Activated T-helper 1 cell treated with Interleukin-2 at 50 U/mL for 16 hours (primary cell): ENCODE results near the gene MAP2K5.

Experiments
- DNase-seq: peaks from one replicate; pipeline ENCODE4 v3.0.0-alpha.2; 2020; ENCODE audit warnings: low read depth

Gene MAP2K5

DNA sequence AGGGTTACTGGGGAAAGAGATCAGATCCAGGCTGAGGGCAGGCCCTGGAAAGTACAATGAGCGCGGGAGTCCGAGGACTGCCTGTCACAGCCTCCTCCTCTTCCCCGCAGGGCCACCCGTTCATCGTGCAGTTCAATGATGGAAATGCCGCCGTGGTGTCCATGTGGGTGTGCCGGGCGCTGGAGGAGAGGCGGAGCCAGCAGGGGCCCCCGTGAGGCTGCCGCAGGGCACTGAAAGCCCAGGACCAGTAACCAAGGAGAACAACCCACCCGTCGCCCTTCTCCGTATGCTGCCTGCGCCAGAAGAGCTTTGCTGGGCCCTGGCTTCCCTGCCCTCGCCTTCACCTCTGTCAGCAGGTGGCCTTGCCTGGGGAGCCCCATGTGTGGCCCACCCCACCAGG is 264.0 kb downstream of the MAP2K5 start:
- DNase-seq, result no peak

DNA sequence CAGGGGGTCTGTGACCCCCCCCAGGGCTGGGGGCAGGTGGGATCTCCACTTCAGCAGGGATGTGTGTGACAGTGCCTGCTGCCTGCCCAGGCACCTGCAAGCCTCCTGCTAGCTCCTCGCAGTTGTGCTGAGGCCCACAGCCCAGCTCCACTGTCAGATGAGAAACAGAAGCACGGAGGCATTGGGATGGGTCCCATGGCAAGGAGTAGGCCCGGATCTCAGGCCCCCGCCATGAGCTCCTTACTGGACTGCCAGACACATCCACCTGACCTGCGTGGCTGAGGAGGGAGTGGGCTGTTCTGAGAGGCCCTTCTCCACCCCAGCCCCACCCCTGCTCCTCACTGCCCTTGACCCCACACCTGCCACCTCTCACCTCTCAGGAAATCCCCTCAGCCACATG is 264.6 kb downstream of the MAP2K5 start:
- DNase-seq, result no peak

DNA sequence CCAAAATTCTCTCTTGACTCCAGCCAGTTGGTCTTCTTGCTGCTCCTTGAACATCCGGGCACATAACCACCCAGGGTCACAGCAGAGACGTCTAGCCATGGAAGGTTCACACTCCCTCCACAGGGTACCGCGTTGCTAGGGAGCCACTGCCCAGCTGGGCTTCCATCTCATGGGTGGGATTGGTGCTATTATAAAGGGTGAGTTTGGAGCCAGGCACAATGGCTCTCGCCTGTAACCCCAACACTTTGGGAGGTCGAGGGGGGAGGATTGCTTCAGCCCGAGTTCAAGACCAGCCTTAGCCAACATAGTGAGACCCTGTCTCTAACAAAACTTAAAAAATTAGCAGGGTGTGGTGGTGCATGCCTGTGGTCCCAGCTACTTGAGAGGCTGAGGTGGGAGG is 265.3 kb downstream of the MAP2K5 start:
- no peak for DNase-seq

DNA sequence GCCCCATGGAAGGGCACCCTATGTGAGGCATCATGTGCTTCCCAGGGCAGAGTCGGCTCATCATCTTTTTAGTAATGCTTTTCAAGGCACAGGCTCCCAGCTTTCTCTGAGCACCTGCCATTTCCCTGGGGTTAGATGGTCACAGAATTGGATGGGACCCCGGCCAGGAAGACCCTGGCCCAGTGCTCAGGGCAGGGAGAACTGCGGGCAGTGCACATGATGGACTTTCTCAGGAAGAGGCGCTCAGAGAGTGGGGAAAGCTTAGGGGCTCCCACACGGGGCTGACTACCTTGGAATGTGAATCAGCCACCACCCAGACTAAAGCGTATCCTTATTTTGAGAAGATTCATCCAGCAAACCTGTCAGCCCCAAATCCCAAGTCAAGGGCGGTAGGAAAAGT is 266.3 kb downstream of the MAP2K5 start:
- DNase-seq, result no peak

DNA sequence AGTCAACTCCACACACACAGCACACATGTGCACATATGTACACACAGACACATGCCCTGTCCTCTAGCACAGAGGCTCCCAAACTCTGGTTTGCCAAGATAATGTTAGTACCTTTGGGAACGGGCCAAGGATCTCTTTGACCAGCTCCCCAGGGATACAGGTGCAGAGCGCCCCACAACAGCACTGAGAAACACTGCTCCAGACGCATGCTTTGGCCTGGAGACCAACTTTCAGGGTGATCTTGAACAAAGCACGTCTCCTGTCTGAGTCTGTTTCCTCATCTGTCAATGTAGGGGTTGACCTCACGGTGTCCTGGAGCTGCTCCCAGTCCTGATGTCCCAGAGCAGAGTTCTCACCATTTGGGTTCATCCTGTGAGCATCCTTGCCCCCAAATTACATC is 266.9 kb downstream of the MAP2K5 start:
- no peak for DNase-seq

DNA sequence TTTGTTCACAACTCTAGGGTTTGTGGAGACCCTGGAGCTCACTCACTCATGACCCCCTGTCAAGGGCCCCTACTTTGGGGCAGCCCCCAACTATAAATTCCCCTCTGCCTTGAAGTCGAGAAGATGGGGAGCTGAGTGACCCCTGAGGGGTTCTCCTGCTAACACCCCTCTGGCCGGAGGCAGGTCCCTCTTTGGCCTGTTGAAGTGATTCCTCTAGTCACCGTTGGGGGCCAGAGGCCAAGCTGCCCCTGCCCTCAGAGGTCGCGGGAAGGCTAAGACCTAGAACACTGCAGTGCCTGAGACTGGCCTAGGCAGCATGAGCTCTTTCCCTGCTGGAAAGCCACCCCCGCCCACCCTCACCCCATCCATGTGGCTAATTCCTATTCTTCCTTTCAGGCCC is 267.4 kb downstream of the MAP2K5 start:
- DNase-seq, result no peak

DNA sequence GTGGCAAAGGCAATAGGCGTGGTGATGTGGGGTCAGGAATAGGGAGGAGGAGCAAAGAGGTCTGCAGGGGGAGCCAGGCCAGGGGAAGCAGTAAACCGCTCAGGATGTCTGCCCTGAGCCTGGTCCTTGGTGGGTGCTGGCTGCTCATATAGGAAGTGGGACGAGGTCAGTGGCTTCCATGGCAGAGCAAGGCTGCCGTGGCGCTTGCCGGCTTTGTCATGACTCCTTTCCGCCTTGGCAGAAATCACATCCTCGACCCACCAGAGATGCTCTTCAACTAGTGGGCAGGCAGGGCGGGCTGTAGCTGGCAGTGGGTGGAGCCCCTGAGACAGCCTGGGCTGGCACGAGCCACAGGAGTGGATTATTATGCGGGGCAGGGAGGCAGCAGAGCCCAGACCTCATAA is 269.7 kb downstream of the MAP2K5 start:
- no peak for DNase-seq

DNA sequence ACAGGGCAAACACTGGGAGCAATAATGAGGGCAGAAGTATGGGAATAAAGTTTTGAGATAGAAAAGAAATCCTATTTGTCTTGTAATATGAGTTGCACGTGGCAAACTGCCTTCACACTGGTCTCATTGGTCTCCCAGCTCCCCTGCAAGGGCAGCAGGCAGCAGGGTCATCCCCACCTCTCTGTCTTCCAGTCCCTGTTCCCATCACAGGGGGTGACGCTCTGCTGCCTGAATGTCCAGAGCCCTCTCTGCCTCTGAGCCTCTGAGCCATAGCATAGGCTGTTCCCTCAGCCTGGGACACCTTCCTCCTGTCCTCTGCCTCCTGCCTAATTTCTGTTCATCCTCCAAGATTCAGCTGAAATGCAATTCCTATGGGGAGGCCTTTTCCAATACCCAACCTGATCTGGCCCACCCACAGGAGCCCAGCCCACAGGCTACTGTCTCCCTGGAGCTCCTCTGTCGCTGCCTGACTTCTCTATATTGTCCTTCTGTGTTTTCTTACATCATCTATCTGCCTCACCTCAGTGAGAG is 270.7 kb downstream of the MAP2K5 start:
- DNase-seq, result no peak

DNA sequence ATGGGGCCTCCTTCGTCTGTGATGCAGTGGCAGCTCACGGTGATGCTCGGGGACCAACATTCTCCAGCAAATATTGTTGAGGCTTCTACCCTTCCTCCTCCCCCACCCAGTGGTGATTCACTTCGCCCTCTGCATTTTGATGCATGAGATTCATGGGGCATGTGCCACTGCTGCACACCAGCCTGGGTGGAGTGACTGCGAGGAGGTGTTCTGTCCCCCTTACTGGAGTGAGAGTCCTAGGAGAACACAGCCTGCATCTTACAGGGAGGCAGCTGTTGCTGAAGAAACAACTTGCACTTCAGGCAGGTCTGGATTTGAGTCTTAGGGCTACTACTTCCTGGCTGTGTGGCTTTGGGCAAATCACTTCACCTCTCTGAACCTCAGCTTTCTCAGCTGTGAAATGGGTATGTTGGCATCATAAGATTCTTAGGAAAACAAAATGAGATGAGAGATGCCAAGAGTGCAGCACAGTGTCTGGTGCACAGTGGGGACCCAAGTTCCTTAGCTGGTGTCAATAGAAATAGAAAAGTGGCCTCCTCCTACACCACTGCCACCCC is 272.6 kb downstream of the MAP2K5 start:
- no peak for DNase-seq

DNA sequence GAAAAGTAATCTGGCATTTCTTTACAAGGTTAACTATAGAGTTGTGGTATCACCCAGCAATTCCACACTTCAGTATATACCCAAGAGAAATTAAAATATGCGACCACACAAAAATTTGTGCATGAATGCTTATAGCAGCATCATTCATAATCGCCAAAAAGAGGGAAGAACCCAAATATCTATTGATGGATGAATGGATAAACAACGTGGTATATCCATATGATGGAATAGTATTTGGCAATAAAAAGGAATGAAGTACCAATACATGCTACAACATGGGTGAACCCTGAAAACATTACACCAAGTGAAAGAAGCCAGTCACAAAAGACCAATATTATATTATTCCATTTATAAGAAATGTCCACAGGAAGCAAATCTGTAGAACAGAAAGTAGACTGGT is 274.2 kb downstream of the MAP2K5 start:
- no peak for DNase-seq

DNA sequence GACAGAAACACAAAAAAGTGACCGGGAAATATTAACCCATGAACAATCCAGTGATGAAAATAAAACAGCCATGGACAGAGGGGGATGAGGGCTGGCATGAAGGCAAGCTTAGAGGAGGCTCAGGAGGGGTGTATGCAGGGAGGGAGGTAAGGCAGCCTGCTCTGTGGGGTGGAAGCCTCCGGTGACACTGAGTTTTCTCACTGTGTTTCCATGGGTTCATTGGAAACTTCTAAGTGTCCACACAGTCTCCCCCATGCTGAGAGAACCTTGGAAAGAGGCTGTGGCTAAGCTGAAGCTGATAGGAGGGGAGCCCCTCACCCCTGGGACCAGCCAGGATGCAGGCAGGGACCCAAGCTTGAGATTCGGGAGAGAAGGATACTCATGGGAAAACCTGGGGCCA is 276.0 kb downstream of the MAP2K5 start:
- no peak for DNase-seq

DNA sequence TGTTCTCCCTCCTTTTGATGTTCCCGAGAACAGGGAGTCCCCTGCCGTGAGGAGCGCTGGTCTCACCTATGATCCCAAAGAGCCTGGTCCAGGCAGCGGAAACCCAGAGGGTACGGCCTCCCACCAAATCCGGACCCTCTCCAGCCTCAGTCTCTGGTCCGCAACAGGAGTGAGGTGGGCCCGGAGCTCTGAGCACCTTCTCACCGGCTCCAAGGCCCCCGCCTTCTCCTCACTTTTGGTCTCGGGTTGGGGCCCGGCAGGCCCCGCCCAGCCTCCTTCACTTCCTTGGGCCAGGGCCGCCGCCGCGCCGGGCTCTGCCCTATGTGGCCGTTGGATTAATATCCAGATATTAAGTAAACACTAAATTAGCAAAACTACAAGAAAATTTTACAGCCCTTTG is 277.1 kb downstream of the MAP2K5 start:
- no peak for DNase-seq

DNA sequence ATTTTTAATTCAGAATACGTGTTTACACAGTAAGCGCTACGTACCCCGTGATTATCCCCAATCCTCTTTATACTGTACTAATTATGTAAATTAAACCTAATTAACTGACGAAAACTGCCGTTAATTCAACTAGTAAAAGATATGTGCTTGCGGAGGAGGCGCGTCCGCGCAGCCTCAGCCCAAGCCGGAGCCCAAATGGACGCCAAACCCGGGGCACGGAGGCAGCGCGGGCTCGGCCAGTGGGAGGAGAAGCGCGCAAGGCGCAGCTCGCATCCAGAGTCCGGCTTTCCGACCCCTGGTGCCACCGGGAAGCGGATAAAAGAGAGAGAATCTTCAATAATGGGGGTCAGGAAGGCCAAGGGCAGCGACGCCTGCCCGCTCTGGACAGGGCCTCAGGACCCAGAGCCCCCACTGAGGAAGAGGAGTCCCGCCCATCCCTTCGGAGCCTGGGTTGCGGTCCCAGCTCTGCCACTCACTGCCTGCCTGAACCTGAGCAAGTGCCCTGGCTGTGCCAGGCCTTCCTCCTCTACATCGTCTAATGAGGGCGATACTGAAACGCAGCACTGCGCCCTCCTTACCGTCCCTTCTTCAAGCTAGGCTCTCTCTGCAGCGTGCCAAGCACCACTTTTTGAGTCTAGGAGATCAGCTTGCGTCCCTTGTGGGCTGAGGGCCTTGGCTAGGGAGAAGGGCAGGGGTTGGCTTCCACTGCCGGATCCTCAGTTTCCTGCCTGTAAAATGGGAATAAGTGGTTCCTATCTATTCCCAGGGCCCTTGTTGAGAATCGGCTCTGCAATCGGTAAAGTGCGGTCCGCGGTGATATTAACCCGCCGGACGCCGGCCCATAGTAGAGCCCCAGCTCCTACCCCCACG is 277.9 kb downstream of the MAP2K5 start:
- no peak for DNase-seq

DNA sequence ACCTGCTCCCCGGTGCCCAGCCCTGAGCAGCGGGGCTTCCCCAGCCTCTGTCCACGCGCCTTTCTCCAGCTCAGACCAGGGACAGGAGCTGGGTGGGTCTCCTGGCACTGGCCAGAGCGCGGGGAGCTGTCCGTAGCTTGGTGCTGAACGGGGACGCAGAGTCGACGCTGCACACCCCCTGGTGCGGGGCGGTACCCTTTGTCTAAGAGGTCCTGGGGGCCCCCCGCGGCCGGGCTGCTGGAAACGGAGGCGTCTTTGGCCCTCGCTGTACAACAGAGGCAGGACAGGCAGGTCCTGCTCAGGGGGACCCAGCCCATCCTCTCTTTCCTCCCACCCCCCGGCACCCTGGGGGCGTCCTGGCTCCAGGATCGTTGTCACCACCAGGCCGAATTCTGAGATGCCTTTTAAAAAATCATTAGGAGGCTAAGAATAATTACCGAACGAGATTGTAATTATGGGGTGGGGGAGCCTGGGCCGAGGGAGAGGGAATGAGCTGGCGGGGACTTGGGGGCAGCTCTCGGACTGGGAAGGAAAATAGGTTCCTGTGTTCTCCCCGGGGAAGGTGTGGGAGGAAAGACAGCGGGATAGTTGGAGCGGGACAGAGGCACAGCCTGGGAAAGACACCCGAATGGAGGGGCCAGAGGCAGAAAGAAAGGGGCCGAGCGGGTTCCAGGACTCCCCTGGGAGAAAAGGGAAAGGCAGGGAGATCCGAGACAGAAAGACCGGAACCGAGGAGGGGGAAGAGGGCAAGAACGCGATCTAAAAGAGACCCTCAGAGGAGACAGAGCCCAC is 278.7 kb downstream of the MAP2K5 start:
- no peak for DNase-seq

DNA sequence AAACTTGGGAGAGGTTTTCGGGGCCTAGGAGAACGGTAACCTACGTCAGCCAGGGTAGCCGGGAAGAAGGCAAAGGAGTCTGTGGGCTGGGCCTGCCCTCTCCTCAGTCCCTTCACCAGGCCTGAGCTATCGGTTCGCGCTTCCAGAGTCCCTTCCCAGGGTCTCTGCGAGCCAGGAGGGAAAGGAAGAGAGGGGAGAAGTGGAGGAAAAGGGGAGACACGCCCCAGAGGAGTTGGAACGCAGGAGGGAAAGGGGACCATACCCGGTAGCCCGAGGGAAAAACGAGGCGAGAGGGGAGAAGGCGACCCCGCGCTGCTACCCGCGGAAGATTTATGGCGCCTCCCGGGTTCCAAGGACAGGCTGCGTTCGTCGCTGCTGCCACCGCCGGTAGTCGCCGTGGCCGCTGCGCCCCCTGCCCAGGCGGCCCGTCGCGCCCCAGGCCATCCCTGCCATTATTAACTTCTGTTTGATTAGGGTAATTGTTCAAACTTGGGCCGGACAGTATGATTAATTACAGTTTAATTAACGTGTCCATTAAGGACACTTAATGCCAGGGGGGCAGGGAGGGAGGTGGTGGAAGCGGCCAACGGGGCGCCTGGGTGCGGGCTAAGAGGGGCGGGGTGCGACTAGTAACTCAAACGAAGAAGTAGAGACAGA is 279.4 kb downstream of the MAP2K5 start:
- DNase-seq, result no peak

DNA sequence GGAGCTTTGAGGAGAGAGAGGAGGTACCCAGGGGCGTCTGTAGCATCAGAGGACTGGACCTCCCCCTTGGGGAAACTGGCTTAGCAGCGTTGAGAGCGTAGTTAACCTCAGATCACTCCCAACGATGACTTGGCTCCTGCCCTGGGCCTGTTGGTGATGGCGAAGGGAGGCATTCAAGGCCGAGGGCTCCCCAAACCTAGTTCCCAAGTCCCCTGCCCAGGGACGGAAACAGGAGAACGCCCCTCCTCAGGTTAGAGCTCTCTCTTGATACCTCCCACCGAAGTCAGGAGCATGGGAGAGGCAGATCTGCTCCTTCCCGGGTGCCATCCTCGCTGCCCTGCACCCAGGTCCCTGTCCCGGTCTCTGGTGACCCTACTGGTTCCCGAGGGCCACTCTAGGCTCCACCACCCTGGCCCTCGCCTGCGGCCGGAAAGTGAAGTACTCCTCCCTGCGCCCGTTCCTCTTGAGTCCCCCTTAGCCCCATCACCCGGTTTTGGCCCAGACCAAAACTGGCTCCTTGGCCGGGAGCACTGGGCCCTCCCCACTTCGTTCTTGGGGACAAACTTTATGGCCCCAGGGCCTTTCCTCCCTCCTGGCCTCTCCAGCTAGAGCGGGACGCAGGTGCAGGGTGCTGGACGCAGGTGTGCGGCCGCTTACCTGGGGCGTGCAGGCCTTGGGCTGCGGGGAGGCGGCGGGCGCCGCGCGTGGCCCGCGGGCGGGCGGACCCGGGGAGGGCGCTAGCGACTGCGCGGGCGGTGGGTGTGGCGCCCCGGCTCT is 280.2 kb downstream of the MAP2K5 start:
- no peak for DNase-seq

DNA sequence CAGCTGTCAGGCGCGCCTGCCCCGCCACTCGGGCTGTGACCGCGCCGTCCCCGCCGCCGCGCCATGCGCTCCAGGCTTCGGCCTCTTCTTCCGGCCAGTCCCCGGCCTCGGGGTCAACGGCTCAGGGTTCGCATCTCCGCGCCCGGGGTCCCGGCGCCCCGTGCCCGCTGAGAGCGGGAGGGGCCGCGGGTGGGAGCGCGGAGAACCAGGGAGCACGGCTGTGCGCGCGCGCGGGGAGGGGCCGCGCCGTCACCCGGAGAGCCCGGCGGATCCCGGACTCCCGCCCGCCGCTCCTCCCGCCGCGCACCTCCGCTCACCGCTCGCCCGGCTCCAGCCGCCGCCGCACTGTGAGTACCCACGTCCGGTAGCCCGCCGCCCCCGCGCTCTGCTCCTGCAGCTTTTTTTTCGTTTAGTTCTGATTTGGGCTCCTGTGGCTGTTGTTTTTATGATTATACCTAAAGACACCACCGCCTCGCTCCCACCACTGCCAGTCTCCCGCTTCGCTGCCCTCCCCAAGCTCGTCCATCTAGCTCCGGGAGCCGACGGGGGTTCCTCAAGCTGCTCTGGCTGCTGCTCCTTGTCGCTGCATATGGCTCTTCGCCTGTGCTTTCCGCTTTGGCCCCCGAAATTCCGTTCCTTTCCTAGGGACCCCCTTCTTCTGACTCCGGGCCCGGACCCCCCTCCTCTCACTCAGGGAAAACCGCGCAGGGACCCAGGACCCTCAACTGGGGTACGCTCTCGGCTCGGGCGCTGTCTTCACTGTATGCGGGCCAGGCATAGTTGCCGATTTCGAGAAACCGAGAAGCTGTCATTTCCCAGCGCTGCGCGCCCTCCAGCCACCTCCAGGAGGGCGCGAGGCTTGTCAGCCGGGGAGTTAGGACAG is 281.1 kb downstream of the MAP2K5 start:
- no peak for DNase-seq

DNA sequence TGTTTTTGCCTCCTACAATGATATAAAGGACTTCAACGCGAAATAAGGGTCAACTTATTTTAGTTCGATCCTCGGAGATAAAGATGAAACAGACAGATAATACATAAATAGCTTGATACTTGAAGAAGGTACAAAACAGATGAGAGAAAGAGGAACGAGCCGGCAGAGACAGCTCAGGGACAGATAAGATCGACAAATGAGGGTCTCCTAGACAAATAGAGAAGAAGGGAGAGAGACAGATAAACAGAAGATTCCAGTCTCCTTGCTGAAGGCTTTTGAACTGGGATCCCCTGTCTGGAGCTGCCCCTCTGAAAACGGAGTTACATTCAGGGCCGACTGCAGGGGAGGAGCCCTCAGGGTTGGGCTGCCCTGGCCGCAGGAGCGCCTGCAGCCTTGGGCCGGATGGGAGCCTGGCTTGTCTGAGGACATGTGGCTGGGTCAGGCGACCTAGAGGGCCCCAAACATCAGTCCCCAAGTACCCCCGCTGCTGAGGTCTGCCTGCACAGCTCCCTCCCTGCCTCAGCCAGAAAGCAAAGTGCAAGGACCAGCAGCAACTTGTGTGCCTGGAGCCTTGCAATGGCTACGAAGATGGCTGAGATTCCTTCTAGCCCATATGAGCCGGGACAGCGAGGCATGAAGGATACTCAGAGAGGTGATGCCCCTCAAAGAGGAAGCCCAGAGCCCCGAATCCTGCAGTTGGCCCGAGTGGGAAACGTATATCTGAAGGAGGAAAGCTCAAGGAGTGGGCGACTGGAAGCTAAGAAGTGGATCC is 281.9 kb downstream of the MAP2K5 start:
- no peak for DNase-seq

DNA sequence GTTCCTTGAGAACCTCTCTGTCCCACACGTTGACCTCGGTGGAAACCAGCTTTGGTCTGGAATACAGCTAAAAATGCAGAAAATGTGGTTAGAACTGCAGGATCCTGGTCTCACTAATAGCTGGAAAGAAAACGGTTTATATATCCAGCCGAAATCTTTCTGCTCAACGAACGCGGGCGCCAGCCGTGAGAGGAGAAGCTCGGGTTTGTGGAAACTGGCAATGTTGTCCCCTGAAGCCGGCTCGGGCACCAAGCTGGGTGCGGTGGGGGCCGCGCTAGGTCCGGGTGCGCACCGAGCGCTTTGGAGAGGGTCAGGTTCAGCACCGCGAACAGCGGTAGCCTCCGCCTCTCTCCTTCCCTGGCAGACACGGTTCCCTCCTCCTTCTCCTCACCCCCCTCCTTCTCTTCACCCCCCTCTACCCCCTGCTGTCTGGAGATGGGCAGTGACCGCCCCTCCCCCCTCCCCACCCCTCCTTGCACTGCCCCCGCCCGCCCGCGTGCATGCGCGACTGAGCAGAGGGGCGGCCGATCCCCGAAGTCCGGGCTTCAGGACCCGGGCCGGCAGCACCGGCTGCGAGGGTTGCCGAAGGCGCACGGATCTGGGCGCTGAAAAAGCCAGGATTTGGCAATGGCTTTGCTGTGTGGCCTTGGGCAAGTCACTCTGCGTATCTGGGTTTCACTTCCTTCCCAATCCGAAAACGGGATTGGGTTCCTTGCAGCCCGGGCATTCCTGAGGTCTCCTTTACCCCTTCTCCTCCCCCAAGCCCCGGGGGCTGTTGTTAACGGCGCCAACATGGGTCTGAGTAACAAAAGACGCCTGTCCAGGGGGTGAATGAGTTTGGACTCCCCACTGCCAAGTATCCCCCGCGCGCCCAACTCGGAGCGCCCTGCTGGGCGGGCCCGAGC is 282.7 kb downstream of the MAP2K5 start, which contains the start of gene SKOR1:
TSS of gene SKOR1 (plus strand) at position 534 of the 905 bp plus-strand sequence. CDS start at position 628, 94 bp downstream.
- DNase-seq, result no peak
